ENCODE measurements around the gene SYNJ2.

DNA sequence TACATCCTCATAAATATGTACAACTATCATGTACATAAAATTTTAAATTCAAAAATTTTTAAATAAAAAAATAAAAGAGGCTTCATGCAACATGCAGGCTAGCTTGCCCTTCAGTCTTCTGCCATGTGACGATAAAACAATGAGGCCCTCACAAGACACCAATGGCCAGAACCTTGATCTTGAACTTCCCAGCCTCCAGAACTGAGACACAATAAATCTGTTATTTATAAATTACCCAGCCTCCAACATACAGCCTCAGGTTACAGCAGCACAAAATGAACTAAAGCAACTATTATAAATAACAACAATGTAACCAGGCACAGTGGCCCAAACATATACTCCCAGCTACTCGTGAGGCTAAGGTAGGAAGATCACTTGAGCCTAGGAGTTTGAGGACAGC lies 143.6 kb downstream of the SYNJ2 start:
- TF ChIP-seq EP300 (IDR thresholded peaks at IDR 0.05) = no peak
- no peak for TF ChIP-seq CTCF (IDR thresholded peaks at IDR 0.05)
- no peak for TF ChIP-seq POLR2A (IDR thresholded peaks at IDR 0.05)
